ENCODE results near the gene FAM53C. TPM values are rescaled to one million over a fixed set of nuclear protein-coding genes. Genes with fewer than 3 reads are reported as not detected.
"Not testable (repeated sequence)": the region's sequence is repeated elsewhere in the genome, so short reads cannot be mapped to it uniquely, and the experiment has no call there.

Gene FAM53C
- total RNA-seq, 2 experiments from 2014 or later = 23.7 to 25.5 TPM

- peaks cover 7% of the 10 kb centered on the region for H3K36me3 Mint-ChIP-seq (ENCODE audit: low read depth)
- no peaks in the 10 kb centered on the region for H3K9me3 Mint-ChIP-seq
- CTCF ChIA-PET = interaction anchor here (0.7 to 7.9 kb wide), 4 partner anchors 13 to 453 kb away, joined by 3 to 119 read pairs (median 4); partner anchors contain the start of gene KDM3B
- POLR2A ChIA-PET = no interaction called here
- peaks cover 17% of the 10 kb centered on the region for H3K4me1 Mint-ChIP-seq
- no peak overlapping the region for H3K4me3 Mint-ChIP-seq
- H3K27ac Mint-ChIP-seq = no peak overlapping the region
- no peaks in the 10 kb centered on the region for H3K27me3 Mint-ChIP-seq
- DNase-seq = no peak
Observed at GRCh38 chr5:138371454-138371853, 33.4 kb downstream of the FAM53C start.

GRCh38 chr5:138372225-138372624 lies 34.2 kb downstream of the FAM53C start:
- Mint-ChIP-seq H3K36me3 (ENCODE audit: low read depth) (peaks cover 9% of the 10 kb centered on the region), H3K4me3 (no peak overlapping the region), H3K9me3 (no peaks in the 10 kb centered on the region), H3K27ac (no peak overlapping the region), H3K27me3 (no peaks in the 10 kb centered on the region), H3K4me1 (peaks cover 14% of the 10 kb centered on the region)
- DNase-seq = no peak
- ChIA-PET POLR2A (no interaction called here), CTCF (interaction anchor here (1.3 to 7.9 kb wide), 2 partner anchors 19 to 77 kb away, joined by 4 to 119 read pairs; partner anchors contain the start of gene KDM3B)

- no peaks in the 10 kb centered on the region for H3K27me3 Mint-ChIP-seq
- POLR2A ChIA-PET = no interaction called here
- CTCF ChIA-PET = interaction anchor here (0.8 to 7.9 kb wide), 4 partner anchors 13 to 79 kb away, joined by 3 to 119 read pairs (median 4); partner anchors contain the start of gene KDM3B
- H3K27ac Mint-ChIP-seq = no peak overlapping the region
- no peak for DNase-seq
- H3K4me1 Mint-ChIP-seq = peaks cover 14% of the 10 kb centered on the region
- no peaks in the 10 kb centered on the region for H3K9me3 Mint-ChIP-seq
- H3K36me3 Mint-ChIP-seq (ENCODE audit: low read depth) = peaks cover 14% of the 10 kb centered on the region
- H3K4me3 Mint-ChIP-seq = no peak overlapping the region
Observed at GRCh38 chr5:138372653-138373052, 34.6 kb downstream of the FAM53C start.

GRCh38 chr5:138382347-138382746 lies 44.3 kb downstream of the FAM53C start:
- H3K27me3 Mint-ChIP-seq = no peaks in the 10 kb centered on the region
- CTCF ChIA-PET = interaction anchor here (0.6 to 12.3 kb wide), 4 partner anchors 29 to 465 kb away, joined by 3 to 73 read pairs (median 3); partner anchors contain the start of gene KDM3B
- no peaks in the 10 kb centered on the region for H3K4me1 Mint-ChIP-seq
- no peak overlapping the region for H3K4me3 Mint-ChIP-seq
- no peak for DNase-seq
- POLR2A ChIA-PET = no interaction called here
- no peaks in the 10 kb centered on the region for H3K9me3 Mint-ChIP-seq
- H3K27ac Mint-ChIP-seq = no peak overlapping the region
- H3K36me3 Mint-ChIP-seq (ENCODE audit: low read depth) = peaks cover 47% of the 10 kb centered on the region

- DNase-seq = no peak
- Mint-ChIP-seq H3K27me3 (no peaks in the 10 kb centered on the region), H3K9me3 (no peaks in the 10 kb centered on the region), H3K4me3 (no peak overlapping the region), H3K4me1 (no peaks in the 10 kb centered on the region), H3K36me3 (ENCODE audit: low read depth) (peaks cover 37% of the 10 kb centered on the region), H3K27ac (no peak overlapping the region)
- POLR2A ChIA-PET = interaction anchor here (0.7 kb wide), 1 partner anchor 298 kb away, joined by 5 read pairs; no protein-coding TSS in a partner anchor
- CTCF ChIA-PET = interaction anchor here (1.1 to 12.3 kb wide), 4 partner anchors 13 to 42 kb away, joined by 3 to 73 read pairs (median 4); partner anchors contain the start of gene KDM3B
Observed at GRCh38 chr5:138385660-138386059, 47.6 kb downstream of the FAM53C start.

GRCh38 chr5:138386290-138386689 lies 48.2 kb downstream of the FAM53C start:
- Mint-ChIP-seq H3K36me3 (ENCODE audit: low read depth) (peaks cover 41% of the 10 kb centered on the region), H3K4me1 (no peaks in the 10 kb centered on the region), H3K9me3 (no peaks in the 10 kb centered on the region), H3K27ac (no peak overlapping the region), H3K4me3 (no peak overlapping the region), H3K27me3 (no peaks in the 10 kb centered on the region)
- ChIA-PET POLR2A (no interaction called here), CTCF (interaction anchor here (0.7 to 12.3 kb wide), 3 partner anchors 13 to 33 kb away, joined by 3 to 73 read pairs (median 4); partner anchors contain the start of gene KDM3B)
- no peak for DNase-seq

- H3K4me1 Mint-ChIP-seq = no peaks in the 10 kb centered on the region
- ChIA-PET CTCF (interaction anchor here (1.4 to 12.3 kb wide), 2 partner anchors 8 to 36 kb away, joined by 3 to 73 read pairs; partner anchors contain the start of gene KDM3B), POLR2A (no interaction called here)
- DNase-seq = no peak
- peaks cover 41% of the 10 kb centered on the region for H3K36me3 Mint-ChIP-seq (ENCODE audit: low read depth)
- no peaks in the 10 kb centered on the region for H3K9me3 Mint-ChIP-seq
- H3K4me3 Mint-ChIP-seq = no peak overlapping the region
- H3K27ac Mint-ChIP-seq = no peak overlapping the region
- no peaks in the 10 kb centered on the region for H3K27me3 Mint-ChIP-seq
Observed at GRCh38 chr5:138389332-138389731, 51.3 kb downstream of the FAM53C start.

- H3K4me1 Mint-ChIP-seq, H3K4me3 Mint-ChIP-seq, DNase-seq, H3K9me3 Mint-ChIP-seq, POLR2A ChIA-PET, H3K27me3 Mint-ChIP-seq: not testable (repeated sequence)
- CTCF ChIA-PET = interaction anchor here (1.0 kb wide), 2 partner anchors 19 to 38 kb away, joined by 3 to 4 read pairs; partner anchors contain the start of gene KDM3B
- H3K27ac Mint-ChIP-seq = peak overlapping the region; percentile 51
- peaks cover 47% of the 10 kb centered on the region for H3K36me3 Mint-ChIP-seq (ENCODE audit: low read depth)
Observed at GRCh38 chr5:138389911-138390310, 51.8 kb downstream of the FAM53C start.

GRCh38 chr5:138391859-138392386 lies 53.9 kb downstream of the FAM53C start:
- Mint-ChIP-seq H3K36me3 (ENCODE audit: low read depth) (peaks cover 40% of the 10 kb centered on the region), H3K4me3 (no peak overlapping the region), H3K9me3 (no peaks in the 10 kb centered on the region), H3K27ac (no peak overlapping the region), H3K4me1 (no peaks in the 10 kb centered on the region), H3K27me3 (no peaks in the 10 kb centered on the region)
- POLR2A ChIA-PET = no interaction called here
- DNase-seq = no peak
- CTCF ChIA-PET = interaction anchor here (1.2 to 2.0 kb wide), 4 partner anchors 11 to 39 kb away, joined by 3 to 8 read pairs (median 4); partner anchors contain the start of gene KDM3B

Other genes starting within 250 kb of the FAM53C start
- gene NME5, start 198.8 kb upstream of the FAM53C start, total RNA-seq = not detected
- gene BRD8, start 159.6 kb upstream of the FAM53C start, total RNA-seq = 10 to 100 TPM; 74.6 to 77.1 TPM
- gene KIF20A, start 159.2 kb upstream of the FAM53C start, total RNA-seq = 10 to 100 TPM; 70.9 to 74.7 TPM
- gene CDC23, start 124.9 kb upstream of the FAM53C start, total RNA-seq = 10 to 100 TPM; 32.2 to 34.6 TPM
- gene GFRA3, start 63.6 kb upstream of the FAM53C start, total RNA-seq = under 1 TPM; 0.15 to 0.21 TPM
- gene CDC25C, start 6.5 kb upstream of the FAM53C start, total RNA-seq = 10 to 100 TPM; 15.8 to 19.0 TPM
- 10 to 100 TPM; 60.4 to 65.7 TPM for gene KDM3B, start 14.4 kb downstream of the FAM53C start, total RNA-seq
- gene REEP2, start 100.8 kb downstream of the FAM53C start, total RNA-seq = under 1 TPM; 0.62 to 0.77 TPM
- 1 to 10 TPM in 1 of 2 experiments, under 1 TPM in 1; 0.97 to 1.1 TPM for gene EGR1, start 127.2 kb downstream of the FAM53C start, total RNA-seq
- 10 to 100 TPM; 65.3 to 72.1 TPM for gene ETF1, start 205.0 kb downstream of the FAM53C start, total RNA-seq
- gene HSPA9, start 237.1 kb downstream of the FAM53C start, total RNA-seq = 100 to 1,000 TPM; 168 to 171 TPM

All from activated CD4-positive, alpha-beta T cell treated with anti-CD3 and anti-CD28 coated beads, Interleukin-2, amount 10 ng/mL, durations not matched to agents 7 days and 5 days (primary cell).